ENCODE measurements around the gene TEX35.

DNA sequence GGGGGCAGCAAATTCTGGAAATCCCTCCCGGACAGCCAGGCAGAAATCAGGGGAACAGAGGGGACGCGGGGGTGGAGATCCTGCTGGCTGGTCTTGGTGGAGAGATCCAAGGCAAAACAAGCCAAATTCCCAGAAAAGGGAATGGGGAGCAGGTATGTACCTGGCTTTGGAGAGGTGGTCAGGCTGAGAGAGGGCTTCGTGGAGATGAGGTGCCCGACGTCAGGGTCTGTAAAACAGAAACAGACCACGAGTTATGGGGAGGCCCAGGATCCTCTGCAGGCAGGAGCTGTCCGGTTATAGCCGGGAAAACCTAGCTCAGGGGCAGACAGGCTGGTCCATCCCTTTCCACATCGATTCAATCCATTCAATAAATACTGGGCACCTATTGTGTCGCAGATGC, 20.6 kb upstream of the TEX35 start:
- TF ChIP-seq MYC (IDR thresholded peaks at IDR 0.05; ENCODE audit: low read depth, low read length) (no peak), CTCF (IDR thresholded peaks at IDR 0.05; ENCODE audit: low read depth, low read length) (no peak), POLR2A (IDR thresholded peaks at IDR 0.05; ENCODE audit: extremely low read depth, insufficient read length) (no peak)
